NCI-H2196 (cell line): Measurements from ENCODE around the gene LRP2BP.
"Not testable (repeated sequence)": the region's sequence is repeated elsewhere in the genome, so short reads cannot be mapped to it uniquely, and the experiment has no call there.

Experiments used
- DNase-seq: peaks from one replicate; lab custom pipeline; 2025; ENCODE audit not compliant: unreplicated experiment; lab: John Stamatoyannopoulos, UW

The LRP2BP gene

GRCh38 chr4:185362570-185362969 is 33.2 kb downstream of the LRP2BP start:
- not testable (repeated sequence) for DNase-seq

- no peak for DNase-seq
Observed at GRCh38 chr4:185361872-185362271, 33.9 kb downstream of the LRP2BP start.

GRCh38 chr4:185359767-185360446 is 35.8 kb downstream of the LRP2BP start:
- no peak for DNase-seq

GRCh38 chr4:185358959-185359358 is 36.8 kb downstream of the LRP2BP start:
- no peak for DNase-seq

GRCh38 chr4:185358514-185358913 is 37.2 kb downstream of the LRP2BP start:
- DNase-seq, result no peak

GRCh38 chr4:185357733-185358440 is 37.8 kb downstream of the LRP2BP start:
- DNase-seq, result no peak

GRCh38 chr4:185357211-185357610 is 38.5 kb downstream of the LRP2BP start:
- DNase-seq, result no peak

- no peak for DNase-seq
Observed at GRCh38 chr4:185352741-185353140, 43.0 kb downstream of the LRP2BP start.

- no peak for DNase-seq
Observed at GRCh38 chr4:185352202-185352601, 43.5 kb downstream of the LRP2BP start.

- DNase-seq, result no peak
Observed at GRCh38 chr4:185351691-185352090, 44.0 kb downstream of the LRP2BP start.

- no peak for DNase-seq
Observed at GRCh38 chr4:185346975-185347601, 48.6 kb downstream of the LRP2BP start.

GRCh38 chr4:185344743-185345538 is 50.8 kb downstream of the LRP2BP start:
- DNase-seq, result no peak

GRCh38 chr4:185343726-185344581 is 51.8 kb downstream of the LRP2BP start:
- DNase-seq, result no peak

GRCh38 chr4:185341841-185342240 is 53.9 kb downstream of the LRP2BP start:
- no peak for DNase-seq

- no peak for DNase-seq
Observed at GRCh38 chr4:185341377-185341776, 54.3 kb downstream of the LRP2BP start.

GRCh38 chr4:185339941-185340340 is 55.8 kb downstream of the LRP2BP start:
- DNase-seq, result no peak

GRCh38 chr4:185335579-185335978 is 60.1 kb downstream of the LRP2BP start:
- DNase-seq, result no peak

- DNase-seq, result no peak
Observed at GRCh38 chr4:185334326-185334725, 61.4 kb downstream of the LRP2BP start.

- DNase-seq, result no peak
Observed at GRCh38 chr4:185332575-185333464, 62.9 kb downstream of the LRP2BP start.
